ENCODE data around the gene SMIM29.
"Not testable (repeated sequence)": the region's sequence is repeated elsewhere in the genome, so short reads cannot be mapped to it uniquely, and the experiment has no call there.

SMIM29 gene

GRCh38 chr6:34267746-34268145 lies 18.9 kb upstream of the SMIM29 start:
- DNase-seq = no peak

- not testable (repeated sequence) for DNase-seq
These were observed 14.7 kb upstream of the SMIM29 start for GRCh38 chr6:34263484-34263883.

- DNase-seq = no peak
These were observed 11.9 kb upstream of the SMIM29 start for GRCh38 chr6:34260576-34261267.

- no peak for DNase-seq
These were observed 10.8 kb upstream of the SMIM29 start for GRCh38 chr6:34259529-34260069.

GRCh38 chr6:34252395-34252794 lies 3.6 kb upstream of the SMIM29 start:
- DNase-seq = not testable (repeated sequence)

GRCh38 chr6:34249469-34250261 lies 859 bp upstream of the SMIM29 start:
- no peak for DNase-seq

- DNase-seq = peak; percentile 57
These were observed 544 bp downstream of the SMIM29 start for GRCh38 chr6:34248198-34248726.

- no peak for DNase-seq
These were observed 1.2 kb downstream of the SMIM29 start for GRCh38 chr6:34247481-34248197.

GRCh38 chr6:34246563-34247391 lies 2.0 kb downstream of the SMIM29 start:
- peak; percentile 64 for DNase-seq

GRCh38 chr6:34246249-34246562 lies 2.6 kb downstream of the SMIM29 start:
- no peak for DNase-seq

- not testable (repeated sequence) for DNase-seq
These were observed 3.1 kb downstream of the SMIM29 start for GRCh38 chr6:34245761-34246140.

- not testable (repeated sequence) for DNase-seq
These were observed 3.6 kb downstream of the SMIM29 start for GRCh38 chr6:34245032-34245760.

GRCh38 chr6:34243901-34244884 lies 4.6 kb downstream of the SMIM29 start:
- peak; percentile 70 for DNase-seq

- DNase-seq = peak; percentile 51
These were observed 5.6 kb downstream of the SMIM29 start for GRCh38 chr6:34243131-34243771.

- no peak for DNase-seq
These were observed 6.3 kb downstream of the SMIM29 start for GRCh38 chr6:34242252-34243130.

GRCh38 chr6:34241351-34242215 lies 7.2 kb downstream of the SMIM29 start:
- DNase-seq = no peak
